HCT116 (cell line): Measurements from ENCODE around the gene RHEB. TPM values are rescaled to one million over a fixed set of nuclear protein-coding genes. Genes with fewer than 3 reads are reported as not detected.

Experiments used
- ATAC-seq: fragments of 200-7000 bp; cut with Tn5 transposase; 2 replicates; pipeline ENCODE4 v1.9.1; 2020; ENCODE audit warnings: mild to moderate bottlenecking, moderate library complexity
- BruUV-seq: library from RNA; stranded (reverse); fragments of 400-500 nt; replicated peaks from 2 replicates; lab custom pipeline; 2021; lab: Mats Ljungman, UMichigan
- CTCF ChIA-PET: fragments of 300-600 bp; sonication (Branson Sonifier 250); formaldehyde crosslinking; loops from one replicate; lab custom pipeline; 2021; ENCODE audit warnings: antibody characterized with exemption; lab: Charles Lee
- POLR2A ChIA-PET: fragments of 300-600, 350-600 bp; sonication (Branson Sonifier 250); formaldehyde crosslinking; loops from one replicate; lab custom pipeline; 2021; ENCODE audit warnings: antibody characterized with exemption; lab: Charles Lee
- RAD21 ChIA-PET, 2 experiments: fragments of 300-600 bp; sonication (Branson Sonifier 250); formaldehyde crosslinking; loops; one replicate each; lab custom pipeline; 2023; ENCODE audit warnings: low total read pairs in 2 of 2; ENCODE audit not compliant: uncharacterized antibody in 2 of 2, unreplicated experiment in 2 of 2, low non-redundant PET in 1 of 2; lab: Charles Lee
- DNase-seq: peaks from one replicate; pipeline ENCODE4 v3.0.0-alpha.2; 2010; ENCODE audit warnings: low read depth, low spot score
- H2AFZ ChIP-seq: fragments of 200-600 bp; shearing (Covaris generic), sonication (generic); 2 replicates; pipeline ENCODE4 v1.6.1; 2017; ENCODE audit warnings: low read depth, mixed run types, mixed read lengths, antibody characterized with exemption, low read length; ENCODE audit not compliant: poor library complexity, severe bottlenecking
- H3K27ac ChIP-seq: 2 replicates; pipeline ENCODE4 v1.5.1; 2012; ENCODE audit warnings: low read depth, low read length
- H3K27me3 ChIP-seq: fragments of 200-600 bp; sonication (generic); 2 replicates; pipeline ENCODE4 v1.6.1; 2016; ENCODE audit warnings: mixed run types, low read length, mixed read lengths; ENCODE audit not compliant: insufficient read depth
- H3K36me3 ChIP-seq, 2 experiments: fragments of 200-500 bp in 1 of 2; fragments of 200-600 bp in 1 of 2; sonication (Bioruptor generic) in 1 of 2; sonication (generic) in 1 of 2; 2 replicates each; pipeline versions ENCODE4 v1.5.1 to v1.6.1; 2014 to 2016; ENCODE audit warnings: low read length in 2 of 2, inconsistent platforms in 1 of 2, mixed read lengths in 1 of 2, mixed run types in 1 of 2; ENCODE audit not compliant: insufficient read depth in 2 of 2, control insufficient read depth in 1 of 2
- H3K4me1 ChIP-seq, 2 experiments: fragments of 200-600 bp in 1 of 2; sonication (generic) in 1 of 2; 2 replicates each; pipeline versions ENCODE4 v1.5.1 to v1.6.1; 2012 to 2017; ENCODE audit warnings: low read length in 2 of 2, inconsistent platforms in 1 of 2, mild to moderate bottlenecking in 1 of 2, mixed read lengths in 1 of 2, mixed run types in 1 of 2, moderate library complexity in 1 of 2; ENCODE audit not compliant: insufficient read depth in 2 of 2, control insufficient read depth in 1 of 2
- H3K4me2 ChIP-seq: fragments of 200-600 bp; sonication (generic); 2 replicates; pipeline ENCODE4 v1.6.1; 2017; ENCODE audit warnings: mixed run types, low read length, mixed read lengths
- H3K4me3 ChIP-seq, 2 experiments: fragments of 200-600 bp in 1 of 2; sonication (generic) in 1 of 2; replicated peaks in 1 of 2; 2 replicates each; pipeline ENCODE4 v1.5.1; 2011 to 2016; ENCODE audit warnings: low read length in 2 of 2, control low read depth in 1 of 2, low read depth in 1 of 2, mild to moderate bottlenecking in 1 of 2, mixed read lengths in 1 of 2, mixed run types in 1 of 2
- H3K79me2 ChIP-seq: fragments of 200-600 bp; sonication (generic); 2 replicates; pipeline ENCODE4 v1.6.1; 2017; ENCODE audit warnings: mild to moderate bottlenecking, mixed run types, low read length, moderate library complexity, mixed read lengths; ENCODE audit not compliant: insufficient read depth
- H3K9ac ChIP-seq: fragments of 200-600 bp; sonication (generic); 2 replicates; pipeline ENCODE4 v1.6.1; 2016; ENCODE audit warnings: low read length, mixed read lengths
- H3K9me2 ChIP-seq: fragments of 200-600 bp; sonication (generic), shearing (Covaris generic); 2 replicates; pipeline ENCODE4 v1.6.1; 2017; ENCODE audit warnings: mixed run types, mild to moderate bottlenecking, moderate library complexity; ENCODE audit not compliant: insufficient read depth
- H3K9me3 ChIP-seq, 2 experiments: fragments of 200-500 bp in 1 of 2; fragments of 200-600 bp in 1 of 2; sonication (Bioruptor generic) in 1 of 2; sonication (generic) in 1 of 2; 2 replicates each; pipeline ENCODE4 v1.6.1; 2014 to 2017; ENCODE audit warnings: low read length in 2 of 2, mixed read lengths in 2 of 2, inconsistent platforms in 1 of 2, low read depth in 1 of 2, mild to moderate bottlenecking in 1 of 2, mixed run types in 1 of 2, moderate library complexity in 1 of 2; ENCODE audit not compliant: control insufficient read depth in 1 of 2, insufficient read depth in 1 of 2
- H4K20me1 ChIP-seq: fragments of 200-600 bp; sonication (generic), shearing (Covaris generic); 2 replicates; pipeline ENCODE4 v1.6.1; 2017; ENCODE audit warnings: mixed run types, mild to moderate bottlenecking, moderate library complexity; ENCODE audit not compliant: insufficient read depth
- ATF3 ChIP-seq: IDR thresholded peaks from 2 replicates; pipeline ENCODE4 v1.6.1; 2012
- CBX3 ChIP-seq: IDR thresholded peaks from 2 replicates; pipeline ENCODE4 v1.6.1; 2012; ENCODE audit warnings: low read depth
- CEBPB ChIP-seq: IDR thresholded peaks from 2 replicates; pipeline ENCODE4 v1.6.1; 2012; ENCODE audit warnings: low read depth
- CTCF ChIP-seq, 3 experiments: fragments of 200-600 bp in 1 of 3; sonication (generic) in 1 of 3; IDR thresholded peaks in 2 of 3; conservative IDR thresholded peaks in 1 of 3; 2 replicates each; pipeline ENCODE4 v1.5.1; 2012 to 2017; ENCODE audit warnings: low read depth in 2 of 3, low read length in 2 of 3, antibody characterized with exemption in 1 of 3, borderline replicate concordance in 1 of 3, control low read depth in 1 of 3, mild to moderate bottlenecking in 1 of 3, mixed read lengths in 1 of 3, mixed run types in 1 of 3, moderate library complexity in 1 of 3; ENCODE audit not compliant: insufficient read depth in 1 of 3
- ELF1 ChIP-seq: IDR thresholded peaks from 2 replicates; pipeline ENCODE4 v1.6.1; 2012; ENCODE audit warnings: low read depth, borderline replicate concordance
- FOSL1 ChIP-seq: IDR thresholded peaks from 2 replicates; pipeline ENCODE4 v1.6.1; 2012; ENCODE audit warnings: low read depth
- MAX ChIP-seq: IDR thresholded peaks from 2 replicates; pipeline ENCODE4 v1.6.1; 2012
- POLR2AphosphoS5 ChIP-seq: IDR thresholded peaks from 2 replicates; pipeline ENCODE4 v1.6.1; 2011; ENCODE audit warnings: mild to moderate bottlenecking, low read depth, low read length, moderate library complexity
- SIN3A ChIP-seq: IDR thresholded peaks from 2 replicates; pipeline ENCODE4 v1.6.1; 2012; ENCODE audit warnings: low read depth
- TCF7L2 ChIP-seq: IDR thresholded peaks from 2 replicates; pipeline ENCODE4 v1.7.0; 2011; ENCODE audit warnings: borderline replicate concordance, inconsistent platforms; ENCODE audit not compliant: insufficient read depth, insufficient read length; ENCODE audit errors: extremely low read depth
- YY1 ChIP-seq: IDR thresholded peaks from 2 replicates; pipeline ENCODE4 v1.6.1; 2011; ENCODE audit warnings: low read length, low read depth, moderate library complexity, mild to moderate bottlenecking; ENCODE audit not compliant: insufficient replicate concordance; ENCODE audit errors: extremely low read depth
- ZBTB33 ChIP-seq: IDR thresholded peaks from 2 replicates; pipeline ENCODE4 v1.6.1; 2011; ENCODE audit warnings: mild to moderate bottlenecking, low read length, moderate library complexity; ENCODE audit not compliant: insufficient replicate concordance; ENCODE audit errors: extremely low read depth
- intact Hi-C: fragments of 100-400 bp; cut with micrococcal nuclease; formaldehyde crosslinking; loops from 2 replicates; pipeline ENCODE4 v1.10.0; 2022
- total RNA-seq: library from RNA; stranded (reverse); gene quantifications from one replicate; pipeline ENCODE4 v1.2.1, GENCODE V29; 2021; ENCODE audit not compliant: unreplicated experiment

RHEB gene
- total RNA-seq, 1 experiment from 2014 or later, result 114 TPM

GRCh38 chr7:151430391-151431205 lies 89.1 kb downstream of the RHEB start:
- H3K4me2 ChIP-seq, result no peak overlapping the region
- no peaks in the 10 kb centered on the region for H4K20me1 ChIP-seq
- no peaks in the 10 kb centered on the region for H3K27me3 ChIP-seq
- H3K9ac ChIP-seq, result no peak overlapping the region
- ChIA-PET CTCF (no interaction called here), POLR2A (no interaction called here), RAD21 (no interaction called here)
- H2AFZ ChIP-seq, result no peak overlapping the region
- intact Hi-C loops, result no loop called here
- H3K79me2 ChIP-seq, result no peaks in the 10 kb centered on the region
- H3K36me3 ChIP-seq, result no peaks in the 10 kb centered on the region
- H3K27ac ChIP-seq, result no peak overlapping the region; the same call in 1 of the 2 replicates
- H3K4me3 ChIP-seq, result no peak overlapping the region
- TF ChIP-seq ELF1 (no peak), CEBPB (no peak), POLR2AphosphoS5 (no peak), MAX (no peak), YY1 (no peak), ATF3 (no peak)
- DNase-seq, result no peak
- no TSS peak for BruUV-seq
- no peaks in the 10 kb centered on the region for H3K9me2 ChIP-seq
- peaks cover 47 to 54% of the 10 kb centered on the region in 2 experiments for H3K4me1 ChIP-seq
- ATAC-seq, result no peak
- no peaks in the 10 kb centered on the region for H3K9me3 ChIP-seq

GRCh38 chr7:151429560-151430331 lies 89.9 kb downstream of the RHEB start:
- ChIA-PET POLR2A (no interaction called here), RAD21 (no interaction called here), CTCF (no interaction called here)
- no peak overlapping the region for H2AFZ ChIP-seq
- no peaks in the 10 kb centered on the region for H3K27me3 ChIP-seq
- intact Hi-C loops, result no loop called here
- H3K36me3 ChIP-seq, result no peaks in the 10 kb centered on the region
- H3K9ac ChIP-seq, result no peak overlapping the region
- ATAC-seq (peak; percentile 24; the same call in 1 of the 2 replicates), DNase-seq (no peak)
- BruUV-seq, result no TSS peak
- no peaks in the 10 kb centered on the region for H4K20me1 ChIP-seq
- peak overlapping the region; percentile 87; the same call in 1 of the 2 replicates for H3K27ac ChIP-seq
- H3K9me3 ChIP-seq, result no peaks in the 10 kb centered on the region
- no peaks in the 10 kb centered on the region for H3K9me2 ChIP-seq
- H3K79me2 ChIP-seq, result no peaks in the 10 kb centered on the region
- H3K4me1 ChIP-seq, result peaks cover 51 to 63% of the 10 kb centered on the region in 2 experiments
- H3K4me2 ChIP-seq, result peak overlapping the region; percentile 32
- no peak overlapping the region for H3K4me3 ChIP-seq
- TF ChIP-seq CTCF (IDR thresholded peaks at IDR 0.05 in 2 of 3, conservative IDR thresholded peaks at IDR 0.05 in 1 of 3; ENCODE audit: borderline replicate concordance in 1 of 3, insufficient read depth in 1 of 3, low read depth in 2 of 3, low read length in 2 of 3) (no peak), TCF7L2 (no peak), FOSL1 (no peak), CEBPB (no peak), SIN3A (no peak), POLR2AphosphoS5 (no peak), CBX3 (no peak), ELF1 (no peak), ZBTB33 (no peak)
